HepG2 (cell line): Measurements from ENCODE around the gene DENND2A. TPM values are rescaled to one million over a fixed set of nuclear protein-coding genes. Genes with fewer than 3 reads are reported as not detected.

ENCODE experiments used
- AHR ChIP-seq: IDR thresholded peaks from 2 replicates; pipeline ENCODE4 v1.6.1; 2018; ENCODE audit warnings: missing genetic modification reagents, missing compliant biosample characterization
- CBX2 ChIP-seq, 2 experiments: fragments of 200-600 bp in 1 of 2; sonication (generic); formaldehyde crosslinking in 1 of 2; IDR thresholded peaks; 2 replicates each; pipeline versions ENCODE4 v1.7.0 to v1.8.1; 2018 to 2022; ENCODE audit warnings: low read depth in 2 of 2, low read length in 1 of 2, mild to moderate bottlenecking in 1 of 2, missing genetic modification reagents in 1 of 2
- CHD4 ChIP-seq: fragments of 200-600 bp; sonication (generic); IDR thresholded peaks from 2 replicates; pipeline ENCODE4 v1.7.0; 2017; ENCODE audit warnings: mild to moderate bottlenecking, low read length, borderline replicate concordance
- GABPB1 ChIP-seq: IDR thresholded peaks from 2 replicates; pipeline ENCODE4 v1.6.1; 2016; ENCODE audit warnings: mild to moderate bottlenecking, missing genetic modification reagents, moderate library complexity, missing compliant biosample characterization
- HNRNPLL ChIP-seq: fragments of 200-400 bp; formaldehyde crosslinking; IDR thresholded peaks from 2 replicates; pipeline ENCODE4 v1.6.1; 2017; ENCODE audit warnings: mild to moderate bottlenecking, low read depth, low read length; ENCODE audit not compliant: poor library complexity, severe bottlenecking
- JUNB ChIP-seq: sonication (generic); formaldehyde crosslinking; IDR thresholded peaks from 2 replicates; pipeline ENCODE4 v1.8.0; 2022; ENCODE audit warnings: missing genetic modification reagents, mild to moderate bottlenecking, borderline replicate concordance
- NKX3-1 ChIP-seq: sonication (generic); formaldehyde crosslinking; IDR thresholded peaks from 2 replicates; pipeline ENCODE4 v1.5.0; 2020; ENCODE audit warnings: missing genetic modification reagents
- RFX1 ChIP-seq: fragments of 450-650 bp; IDR thresholded peaks from 2 replicates; pipeline ENCODE4 v1.6.1; 2017
- RNF2 ChIP-seq: fragments of 450-650 bp; conservative IDR thresholded peaks from 2 replicates; pipeline ENCODE4 v1.6.1; 2016; ENCODE audit warnings: low read depth
- SALL1 ChIP-seq: sonication (generic); formaldehyde crosslinking; IDR thresholded peaks from 2 replicates; pipeline ENCODE4 v1.8.0; 2022; ENCODE audit warnings: mild to moderate bottlenecking, missing genetic modification reagents
- SAP130 ChIP-seq: IDR thresholded peaks from 2 replicates; pipeline ENCODE4 v1.6.1; 2016; ENCODE audit warnings: low read depth
- SPEN ChIP-seq: sonication (generic); formaldehyde crosslinking; IDR thresholded peaks from 2 replicates; pipeline ENCODE4 v1.5.1; 2020; ENCODE audit warnings: low read depth, mild to moderate bottlenecking, missing genetic modification reagents
- SSRP1 ChIP-seq: IDR thresholded peaks from 2 replicates; pipeline ENCODE4 v1.6.1; 2016; ENCODE audit warnings: control low read depth
- TOPORS ChIP-seq: sonication (generic); formaldehyde crosslinking; IDR thresholded peaks from 2 replicates; pipeline ENCODE4 v1.8.0; 2023; ENCODE audit warnings: mild to moderate bottlenecking, missing genetic modification reagents
- ZBTB3 ChIP-seq: sonication (generic); formaldehyde crosslinking; IDR thresholded peaks from 2 replicates; pipeline ENCODE4 v1.4.0; 2020; ENCODE audit warnings: low read depth, mild to moderate bottlenecking, moderate library complexity, missing genetic modification reagents, borderline replicate concordance
- ZC3H13 ChIP-seq: sonication (generic); formaldehyde crosslinking; IDR thresholded peaks from 2 replicates; pipeline ENCODE4 v1.8.1; 2023; ENCODE audit warnings: mild to moderate bottlenecking, missing genetic modification reagents, moderate library complexity
- ZFY ChIP-seq: sonication (generic); formaldehyde crosslinking; IDR thresholded peaks from 2 replicates; pipeline ENCODE4 v1.4.0; 2020; ENCODE audit warnings: missing genetic modification reagents
- ZNF253 ChIP-seq: sonication (generic); formaldehyde crosslinking; IDR thresholded peaks from 2 replicates; pipeline ENCODE4 v1.8.0; 2022; ENCODE audit warnings: mild to moderate bottlenecking, missing genetic modification reagents, borderline replicate concordance
- ZNF34 ChIP-seq: sonication (generic); formaldehyde crosslinking; IDR thresholded peaks from 2 replicates; pipeline ENCODE4 v1.4.0; 2020; ENCODE audit warnings: mild to moderate bottlenecking, missing genetic modification reagents, borderline replicate concordance
- ZNF383 ChIP-seq: sonication (generic); formaldehyde crosslinking; IDR thresholded peaks from 2 replicates; pipeline ENCODE4 v1.4.0; 2020; ENCODE audit warnings: missing genetic modification reagents, mild to moderate bottlenecking, borderline replicate concordance
- ZNF510 ChIP-seq: sonication (generic); formaldehyde crosslinking; IDR thresholded peaks from 2 replicates; pipeline ENCODE4 v1.4.0; 2020; ENCODE audit warnings: low read depth, mild to moderate bottlenecking, missing genetic modification reagents
- ZNF557 ChIP-seq: sonication (generic); formaldehyde crosslinking; IDR thresholded peaks from 2 replicates; pipeline ENCODE4 v1.4.0; 2020; ENCODE audit warnings: missing genetic modification reagents
- ZSCAN9 ChIP-seq: IDR thresholded peaks from 2 replicates; pipeline ENCODE4 v1.6.1; 2016; ENCODE audit warnings: borderline replicate concordance
- polyA plus RNA-seq, 8 experiments: library from polyadenylated mRNA; depleted of rRNA in 3 of 8; stranded (reverse) in 7 of 8; unstranded in 1 of 8; fragments of >200 nt; fragmentation: Illumina TruSeq in 4 of 8; extraction: Trizol in 4 of 8; gene quantifications; 2 replicates each; pipeline versions ENCODE4 v1.2.1 to v1.2.3, GENCODE V29; 2011 to 2016; ENCODE audit warnings: low read depth in 4 of 8, missing spikeins in 1 of 8, mixed read lengths in 1 of 8; ENCODE audit not compliant: insufficient read depth in 1 of 8
- total RNA-seq, 5 experiments: library from RNA; depleted of rRNA; stranded (reverse); fragments of >200 nt; fragmentation: Illumina TruSeq; extraction: Trizol; gene quantifications; 2 replicates each; pipeline ENCODE4 v1.2.3, GENCODE V29; 2016; ENCODE audit warnings: low read depth in 1 of 5
- TF ChIP-seq, protein P1 (sequence below): sonication (generic); formaldehyde crosslinking; IDR thresholded peaks from 2 replicates; pipeline ENCODE4 v1.4.0; 2020; ENCODE audit warnings: mild to moderate bottlenecking, missing genetic modification reagents
- TF ChIP-seq, protein P2 (sequence below): sonication (generic); formaldehyde crosslinking; IDR thresholded peaks from 2 replicates; pipeline ENCODE4 v1.8.1; 2023; ENCODE audit warnings: mild to moderate bottlenecking, missing genetic modification reagents, borderline replicate concordance
- TF ChIP-seq, protein P3 (sequence below): sonication (generic); formaldehyde crosslinking; IDR thresholded peaks from 2 replicates; pipeline ENCODE4 v1.4.0; 2020; ENCODE audit warnings: missing genetic modification reagents

DENND2A gene
- total and polyA plus RNA-seq, 2 of the 13 experiments (the other 11 are each of a cell fraction or from before 2014, with no cell fraction given) = not detected

DNA sequence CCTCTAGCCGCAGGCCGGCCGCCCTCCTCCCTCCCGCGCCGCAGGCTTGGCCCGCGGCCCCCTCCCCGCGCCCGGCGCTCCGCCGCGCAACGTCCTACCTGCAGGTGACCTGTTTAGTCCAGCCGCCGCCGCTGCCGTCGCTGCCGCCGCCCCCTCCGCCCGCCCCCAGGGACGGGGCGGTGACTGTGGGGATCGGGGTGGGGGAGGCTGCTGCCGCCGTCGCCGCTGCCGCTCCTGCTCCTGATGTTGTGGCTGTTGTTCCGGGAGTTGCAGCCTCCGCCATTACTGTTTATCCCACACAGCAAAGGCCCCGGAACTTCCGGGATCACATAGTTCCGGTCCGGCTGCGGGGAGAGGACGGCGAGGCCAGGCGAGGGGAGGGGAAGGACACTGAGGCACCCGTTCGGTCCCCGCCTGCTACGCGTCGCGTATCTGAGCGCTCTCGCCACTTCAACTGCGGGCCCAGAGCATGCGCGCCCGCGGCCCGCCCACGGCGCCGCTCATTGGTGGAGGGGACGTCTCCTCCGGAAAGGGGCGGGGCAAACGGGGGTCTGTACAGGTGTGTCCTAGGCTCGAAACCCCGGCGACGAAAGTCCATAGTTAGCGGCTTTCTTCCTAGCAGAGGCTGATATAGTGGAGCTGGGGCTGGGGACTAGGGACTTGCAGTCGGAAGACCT lies 161.4 kb downstream of the DENND2A start, which contains the start of gene MKRN1 (continued):
- TF ChIP-seq ZNF510 (no peak), SSRP1 (CRISPR knock-in tag) (no peak), CBX2 (IDR thresholded peaks at IDR 0.05; ENCODE audit: low read depth, low read length) (no peak), CBX2 (CRISPR knock-in tag; IDR thresholded peaks at IDR 0.05; ENCODE audit: low read depth) (no peak; the same call in 1 of the 2 replicates), ZBTB3 (CRISPR knock-in tag) (no peak), SALL1 (peak; percentile 76), NKX3-1 (CRISPR knock-in tag) (no peak; the same call in 1 of the 2 replicates), RFX1 (no peak), ZC3H13 (CRISPR knock-in tag) (peak; percentile 80; the same call in 1 of the 2 replicates), HNRNPLL (peak; percentile 60), TOPORS (no peak; the same call in 1 of the 2 replicates), JUNB (no peak), ZNF557 (0 out of 2 replicates have a peak, but pooled peaks have one; percentile 50), ZSCAN9 (CRISPR knock-in tag) (no peak), AHR (CRISPR knock-in tag) (no peak), GABPB1 (CRISPR knock-in tag) (peak; percentile 94), SPEN (CRISPR knock-in tag) (no peak; the same call in none of the 2 replicates), ZNF253 (CRISPR knock-in tag) (no peak), ZFY (peak; percentile 80), RNF2 (peak; percentile 75; the same call in 1 of the 2 replicates), CHD4 (no peak), SAP130 (CRISPR knock-in tag) (peak; percentile 88), ZNF34 (CRISPR knock-in tag) (no peak), ZNF383 (CRISPR knock-in tag) (no peak)
- TF ChIP-seq, protein P1, sequence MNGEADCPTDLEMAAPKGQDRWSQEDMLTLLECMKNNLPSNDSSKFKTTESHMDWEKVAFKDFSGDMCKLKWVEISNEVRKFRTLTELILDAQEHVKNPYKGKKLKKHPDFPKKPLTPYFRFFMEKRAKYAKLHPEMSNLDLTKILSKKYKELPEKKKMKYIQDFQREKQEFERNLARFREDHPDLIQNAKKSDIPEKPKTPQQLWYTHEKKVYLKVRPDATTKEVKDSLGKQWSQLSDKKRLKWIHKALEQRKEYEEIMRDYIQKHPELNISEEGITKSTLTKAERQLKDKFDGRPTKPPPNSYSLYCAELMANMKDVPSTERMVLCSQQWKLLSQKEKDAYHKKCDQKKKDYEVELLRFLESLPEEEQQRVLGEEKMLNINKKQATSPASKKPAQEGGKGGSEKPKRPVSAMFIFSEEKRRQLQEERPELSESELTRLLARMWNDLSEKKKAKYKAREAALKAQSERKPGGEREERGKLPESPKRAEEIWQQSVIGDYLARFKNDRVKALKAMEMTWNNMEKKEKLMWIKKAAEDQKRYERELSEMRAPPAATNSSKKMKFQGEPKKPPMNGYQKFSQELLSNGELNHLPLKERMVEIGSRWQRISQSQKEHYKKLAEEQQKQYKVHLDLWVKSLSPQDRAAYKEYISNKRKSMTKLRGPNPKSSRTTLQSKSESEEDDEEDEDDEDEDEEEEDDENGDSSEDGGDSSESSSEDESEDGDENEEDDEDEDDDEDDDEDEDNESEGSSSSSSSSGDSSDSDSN (CRISPR knock-in tag) = peak; percentile 84
- TF ChIP-seq, protein P2, sequence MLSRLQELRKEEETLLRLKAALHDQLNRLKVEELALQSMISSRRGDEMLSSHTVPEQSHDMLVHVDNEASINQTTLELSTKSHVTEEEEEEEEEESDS = no peak
- TF ChIP-seq, protein P3, sequence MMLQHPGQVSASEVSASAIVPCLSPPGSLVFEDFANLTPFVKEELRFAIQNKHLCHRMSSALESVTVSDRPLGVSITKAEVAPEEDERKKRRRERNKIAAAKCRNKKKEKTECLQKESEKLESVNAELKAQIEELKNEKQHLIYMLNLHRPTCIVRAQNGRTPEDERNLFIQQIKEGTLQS (CRISPR knock-in tag) = 0 out of 2 replicates have a peak, but pooled peaks have one; percentile 20
